MM.1S (cell line): ENCODE measurements around the gene URI1.

Experiments used
- DNase-seq: peaks from one replicate; pipeline ENCODE4 v3.0.0-alpha.2; 2015
- H2AFZ ChIP-seq: fragments of 300-600 bp; sonication (generic); 2 replicates; pipeline ENCODE4 v1.6.0; 2016; ENCODE audit warnings: antibody characterized with exemption, low read length
- H3F3A ChIP-seq: fragments of 300-600 bp; sonication (generic); 2 replicates; pipeline ENCODE4 v1.6.1; 2016; ENCODE audit warnings: mild to moderate bottlenecking, antibody characterized with exemption, low read length, moderate library complexity, mixed read lengths; ENCODE audit not compliant: insufficient read depth
- H3K27ac ChIP-seq: fragments of 300-600 bp; sonication (generic); 2 replicates; pipeline ENCODE4 v1.5.1; 2016; ENCODE audit warnings: mild to moderate bottlenecking, low read length
- H3K27me3 ChIP-seq: fragments of 300-600 bp; sonication (generic); replicated peaks from 2 replicates; pipeline ENCODE4 v1.6.0; 2016; ENCODE audit warnings: low read length; ENCODE audit not compliant: insufficient read depth
- H3K36me3 ChIP-seq: fragments of 300-600 bp; sonication (generic); replicated peaks from 2 replicates; pipeline ENCODE4 v1.6.1; 2016; ENCODE audit warnings: mild to moderate bottlenecking, low read length, mixed read lengths; ENCODE audit not compliant: insufficient read depth
- H3K4me1 ChIP-seq: fragments of 300-600 bp; sonication (generic); 2 replicates; pipeline ENCODE4 v1.6.1; 2016; ENCODE audit warnings: low read length, mixed read lengths
- H3K4me2 ChIP-seq: fragments of 300-600 bp; sonication (generic); 2 replicates; pipeline ENCODE4 v1.6.0; 2016; ENCODE audit warnings: low read depth, low read length
- H3K4me3 ChIP-seq: fragments of 300-600 bp; sonication (generic); 2 replicates; pipeline ENCODE4 v1.5.1; 2016; ENCODE audit warnings: low read length, mixed read lengths
- H3K79me2 ChIP-seq: fragments of 300-600 bp; sonication (generic); 2 replicates; pipeline ENCODE4 v1.6.1; 2016; ENCODE audit warnings: mixed run types, low read length, mixed read lengths
- H3K9ac ChIP-seq: fragments of 300-600 bp; sonication (generic); 2 replicates; pipeline ENCODE4 v1.6.1; 2016; ENCODE audit warnings: low read length, mixed read lengths
- H3K9me2 ChIP-seq: fragments of 300-600 bp; sonication (generic); replicated peaks from 2 replicates; pipeline ENCODE4 v1.6.1; 2016; ENCODE audit warnings: mild to moderate bottlenecking, low read length, mixed read lengths; ENCODE audit not compliant: insufficient read depth
- H3K9me3 ChIP-seq: fragments of 300-600 bp; sonication (generic); replicated peaks from 2 replicates; pipeline ENCODE4 v1.6.1; 2016; ENCODE audit warnings: mild to moderate bottlenecking, low read length, mixed read lengths; ENCODE audit not compliant: insufficient read depth
- H4K20me1 ChIP-seq: fragments of 300-600 bp; sonication (generic); 2 replicates; pipeline ENCODE4 v1.6.1; 2016; ENCODE audit warnings: mild to moderate bottlenecking, low read length, moderate library complexity, mixed read lengths; ENCODE audit not compliant: insufficient read depth
- CTCF ChIP-seq: fragments of 300-600 bp; sonication (generic); IDR thresholded peaks from 2 replicates; pipeline ENCODE4 v1.5.1; 2016; ENCODE audit warnings: antibody characterized with exemption, low read length, mixed read lengths
- EZH2 ChIP-seq: fragments of 300-600 bp; sonication (generic); optimal IDR thresholded peaks from 2 replicates; pipeline ENCODE3; 2017; ENCODE audit warnings: low read depth, mild to moderate bottlenecking, antibody characterized with exemption, low read length, mixed read lengths
- EZH2phosphoT487 ChIP-seq: fragments of 300-600 bp; sonication (generic); IDR thresholded peaks from 2 replicates; pipeline ENCODE4 v1.6.1; 2018; ENCODE audit warnings: antibody characterized with exemption, low read length

The URI1 gene

GRCh38 chr19:29922972-29923371 is 19.1 kb upstream of the URI1 start:
- Histone ChIP-seq H3K9ac (no peak overlapping the region), H3K9me3 (no peaks in the 10 kb centered on the region), H3K27me3 (no peaks in the 10 kb centered on the region), H3K36me3 (no peaks in the 10 kb centered on the region), H3K9me2 (no peaks in the 10 kb centered on the region), H3K4me2 (no peak overlapping the region), H4K20me1 (no peaks in the 10 kb centered on the region), H3K4me1 (no peaks in the 10 kb centered on the region), H3K27ac (no peak overlapping the region), H2AFZ (no peak overlapping the region), H3K4me3 (no peak overlapping the region), H3K79me2 (no peaks in the 10 kb centered on the region), H3F3A (no peaks in the 10 kb centered on the region)
- no peak for DNase-seq
- TF ChIP-seq EZH2: no peak
- TF ChIP-seq CTCF: no peak
- TF ChIP-seq EZH2phosphoT487: no peak

GRCh38 chr19:29923653-29924052 is 18.4 kb upstream of the URI1 start:
- Histone ChIP-seq H3K4me2 (no peak overlapping the region), H3K9ac (no peak overlapping the region), H3F3A (no peaks in the 10 kb centered on the region), H3K79me2 (no peaks in the 10 kb centered on the region), H3K4me1 (no peaks in the 10 kb centered on the region), H3K36me3 (no peaks in the 10 kb centered on the region), H3K4me3 (no peak overlapping the region), H3K27me3 (no peaks in the 10 kb centered on the region), H2AFZ (no peak overlapping the region), H3K9me2 (no peaks in the 10 kb centered on the region), H4K20me1 (no peaks in the 10 kb centered on the region), H3K27ac (no peak overlapping the region), H3K9me3 (no peaks in the 10 kb centered on the region)
- TF ChIP-seq EZH2 (no peak), EZH2phosphoT487 (no peak), CTCF (no peak)
- no peak for DNase-seq

- Histone ChIP-seq H3K9ac (no peak overlapping the region), H3K9me3 (no peaks in the 10 kb centered on the region), H3F3A (no peaks in the 10 kb centered on the region), H3K4me2 (no peak overlapping the region), H3K27me3 (no peaks in the 10 kb centered on the region), H2AFZ (no peak overlapping the region), H3K36me3 (no peaks in the 10 kb centered on the region), H3K4me3 (no peak overlapping the region), H3K4me1 (no peaks in the 10 kb centered on the region), H3K27ac (no peak overlapping the region), H3K9me2 (no peaks in the 10 kb centered on the region), H3K79me2 (no peaks in the 10 kb centered on the region), H4K20me1 (no peaks in the 10 kb centered on the region)
- TF ChIP-seq EZH2 (no peak), CTCF (no peak), EZH2phosphoT487 (no peak)
- no peak for DNase-seq
Observed at GRCh38 chr19:29926031-29926430, 16.0 kb upstream of the URI1 start.
